PC-9 (cell line): ENCODE data around the gene HS3ST3A1. TPM values are rescaled to one million over a fixed set of nuclear protein-coding genes. Genes with fewer than 3 reads are reported as not detected.

Source experiments
- BruUV-seq: library from RNA; stranded (reverse); fragments of 400-500 nt; replicated peaks from 2 replicates; lab custom pipeline; 2021; lab: Mats Ljungman, UMichigan
- CTCF ChIA-PET: fragments of 300-600 bp; sonication (Branson Sonifier 250); formaldehyde crosslinking; loops from one replicate; lab custom pipeline; 2022; ENCODE audit warnings: antibody characterized with exemption; lab: Charles Lee
- POLR2A ChIA-PET: fragments of 300-600 bp; sonication (Branson Sonifier 250); formaldehyde crosslinking; loops from one replicate; lab custom pipeline; 2022; ENCODE audit warnings: antibody characterized with exemption; ENCODE audit not compliant: unreplicated experiment; lab: Charles Lee
- DNase-seq, 2 experiments: peaks; one replicate each; pipeline versions ENCODE4 v3.0.0 to v3.0.0-alpha.2; 2015 to 2022; ENCODE audit warnings: mixed read lengths in 1 of 2
- H2AFZ ChIP-seq: fragments of 200-600 bp; sonication (generic); 2 replicates; pipeline ENCODE4 v1.8.1; 2017; ENCODE audit warnings: antibody characterized with exemption
- H3F3A ChIP-seq: fragments of 200-600 bp; sonication (generic); 2 replicates; pipeline ENCODE4 v1.8.1; 2017; ENCODE audit warnings: antibody characterized with exemption, mild to moderate bottlenecking, low read depth; ENCODE audit not compliant: insufficient read depth
- H3K27ac ChIP-seq: fragments of 200-600 bp; sonication (generic); 2 replicates; pipeline ENCODE4 v1.6.1; 2016; ENCODE audit warnings: mixed run types
- H3K27me3 ChIP-seq: fragments of 200-600 bp; sonication (generic); 2 replicates; pipeline ENCODE4 v1.6.1; 2016; ENCODE audit warnings: low read depth, mixed run types; ENCODE audit not compliant: insufficient read depth
- H3K36me3 ChIP-seq: fragments of 200-600 bp; sonication (generic); 2 replicates; pipeline ENCODE4 v1.6.1; 2016; ENCODE audit warnings: low read depth, mixed run types
- H3K4me1 ChIP-seq: fragments of 200-600 bp; sonication (generic); replicated peaks from 2 replicates; pipeline ENCODE4 v1.6.1; 2016; ENCODE audit warnings: mixed run types; ENCODE audit not compliant: insufficient read depth
- H3K4me2 ChIP-seq: fragments of 200-600 bp; sonication (generic); 2 replicates; pipeline ENCODE4 v1.6.1; 2017; ENCODE audit warnings: mixed run types
- H3K4me3 ChIP-seq: fragments of 200-600 bp; sonication (generic); 2 replicates; pipeline ENCODE4 v1.6.1; 2016; ENCODE audit warnings: mixed run types
- H3K79me2 ChIP-seq: fragments of 200-600 bp; sonication (generic); 2 replicates; pipeline ENCODE4 v1.6.1; 2017; ENCODE audit warnings: low read depth, mixed run types
- H3K9me2 ChIP-seq: fragments of 200-600 bp; sonication (generic); 2 replicates; pipeline ENCODE4 v1.8.1; 2017; ENCODE audit warnings: mild to moderate bottlenecking; ENCODE audit not compliant: insufficient read depth
- H3K9me3 ChIP-seq: fragments of 200-600 bp; sonication (generic); 2 replicates; pipeline ENCODE4 v1.8.1; 2016; ENCODE audit warnings: low read depth; ENCODE audit not compliant: insufficient read depth
- H4K20me1 ChIP-seq: fragments of 200-600 bp; sonication (generic); 2 replicates; pipeline ENCODE4 v1.8.1; 2017; ENCODE audit not compliant: insufficient read depth
- CTCF ChIP-seq: fragments of 200-600 bp; sonication (generic); conservative IDR thresholded peaks from 2 replicates; pipeline ENCODE4 v1.6.1; 2017; ENCODE audit warnings: mixed run types, antibody characterized with exemption, mild to moderate bottlenecking, moderate library complexity
- EZH2 ChIP-seq: fragments of 200-600 bp; sonication (generic); IDR thresholded peaks from 2 replicates; pipeline ENCODE4 v1.8.0; 2017; ENCODE audit warnings: antibody characterized with exemption, low read depth
- intact Hi-C: fragments of 100-400 bp; cut with micrococcal nuclease; formaldehyde crosslinking; loops from one replicate; pipeline ENCODE4 v1.10.0; 2022; ENCODE audit not compliant: unreplicated experiment
- total RNA-seq: library from RNA; stranded (reverse); gene quantifications from 2 replicates; pipeline ENCODE4 v1.2.3, GENCODE V29; 2021

The HS3ST3A1 gene
- total RNA-seq, 1 experiment from 2014 or later, result not detected

GRCh38 chr17:13544765-13545164 is 57.0 kb downstream of the HS3ST3A1 start:
- no peaks in the 10 kb centered on the region for H3K9me3 ChIP-seq
- H2AFZ ChIP-seq, result no peak overlapping the region
- BruUV-seq, result no TSS peak
- peaks cover 34% of the 10 kb centered on the region; the same call in 1 of the 2 replicates for H3K27me3 ChIP-seq
- POLR2A ChIA-PET, result no interaction called here
- H3F3A ChIP-seq, result no peaks in the 10 kb centered on the region
- CTCF ChIA-PET, result no interaction called here
- H3K4me2 ChIP-seq, result no peak overlapping the region
- no peaks in the 10 kb centered on the region for H4K20me1 ChIP-seq
- DNase-seq, result no peak
- H3K4me3 ChIP-seq, result no peak overlapping the region
- H3K79me2 ChIP-seq, result no peaks in the 10 kb centered on the region
- H3K9me2 ChIP-seq, result no peaks in the 10 kb centered on the region
- no peak overlapping the region for H3K27ac ChIP-seq
- intact Hi-C loops, result no loop called here
- H3K4me1 ChIP-seq, result no peaks in the 10 kb centered on the region
- no peaks in the 10 kb centered on the region for H3K36me3 ChIP-seq
- TF ChIP-seq EZH2, result no peak
- no peak for TF ChIP-seq CTCF

- no peaks in the 10 kb centered on the region for H3F3A ChIP-seq
- CTCF ChIA-PET, result no interaction called here
These were observed 57.4 kb downstream of the HS3ST3A1 start for GRCh38 chr17:13544292-13544691.

DNA sequence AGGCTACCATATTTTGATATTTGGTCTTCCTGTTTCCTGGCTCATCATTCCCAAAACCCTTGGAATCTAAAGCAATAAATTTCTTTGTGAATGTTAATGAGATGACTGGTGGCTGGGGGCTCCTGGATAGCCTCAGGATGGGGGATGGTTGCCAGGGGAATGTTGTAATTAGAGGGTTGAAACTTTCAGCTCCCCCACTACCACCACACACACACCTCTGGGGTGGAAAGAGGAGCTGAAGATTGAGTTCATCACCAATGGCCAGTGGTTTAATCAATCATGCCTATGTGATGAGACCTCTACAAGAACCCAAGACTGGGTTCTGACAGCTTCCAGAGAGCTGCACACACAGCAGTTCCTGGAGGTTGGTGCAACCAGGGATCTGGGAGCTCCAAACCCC is 59.1 kb downstream of the HS3ST3A1 start:
- intact Hi-C loops, result no loop called here
- POLR2A ChIA-PET, result no interaction called here
- DNase-seq, result no peak
- Histone ChIP-seq H3F3A (no peaks in the 10 kb centered on the region), H3K79me2 (no peaks in the 10 kb centered on the region), H3K9me2 (no peaks in the 10 kb centered on the region), H3K9me3 (no peaks in the 10 kb centered on the region), H3K27ac (no peak overlapping the region), H3K4me1 (no peaks in the 10 kb centered on the region), H3K36me3 (no peaks in the 10 kb centered on the region), H3K4me3 (no peak overlapping the region), H3K4me2 (no peak overlapping the region), H2AFZ (no peak overlapping the region), H4K20me1 (no peaks in the 10 kb centered on the region), H3K27me3 (peaks cover 18% of the 10 kb centered on the region; the same call in 1 of the 2 replicates)
- TF ChIP-seq CTCF, result no peak
- TF ChIP-seq EZH2, result no peak
- CTCF ChIA-PET, result no interaction called here
- no TSS peak for BruUV-seq

More at GRCh38 chr17:13544292-13544691, 57.4 kb downstream of the HS3ST3A1 start:
- Histone ChIP-seq H2AFZ (no peak overlapping the region), H3K4me1 (no peaks in the 10 kb centered on the region), H3K27me3 (peaks cover 29% of the 10 kb centered on the region; the same call in 1 of the 2 replicates), H4K20me1 (no peaks in the 10 kb centered on the region), H3K4me3 (no peak overlapping the region), H3K79me2 (no peaks in the 10 kb centered on the region), H3K9me2 (no peaks in the 10 kb centered on the region), H3K9me3 (no peaks in the 10 kb centered on the region), H3K36me3 (no peaks in the 10 kb centered on the region), H3K27ac (no peak overlapping the region), H3K4me2 (no peak overlapping the region)
- DNase-seq, result no peak
- no TSS peak for BruUV-seq
- POLR2A ChIA-PET, result no interaction called here
- TF ChIP-seq CTCF, result no peak
- no peak for TF ChIP-seq EZH2
- intact Hi-C loops, result no loop called here
